Posterior cingulate gyrus (tissue), 11 donors: ENCODE data around the gene MAGI2.
A peak's percentile ranks its signal among the peaks of the same experiment; 100 is the strongest.

ENCODE experiments used
- DNase-seq, 10 donors: peaks; one replicate each; pipeline versions ENCODE4 v3.0.0 to v3.0.0-alpha.2; 2020 to 2021; ENCODE audit warnings: mixed read lengths in 3 of 10
- intact Hi-C: fragments of 100-400 bp; cut with DNase I; formaldehyde crosslinking; loops from one replicate; pipeline ENCODE4 v1.15.1; 2023

Gene MAGI2

DNA sequence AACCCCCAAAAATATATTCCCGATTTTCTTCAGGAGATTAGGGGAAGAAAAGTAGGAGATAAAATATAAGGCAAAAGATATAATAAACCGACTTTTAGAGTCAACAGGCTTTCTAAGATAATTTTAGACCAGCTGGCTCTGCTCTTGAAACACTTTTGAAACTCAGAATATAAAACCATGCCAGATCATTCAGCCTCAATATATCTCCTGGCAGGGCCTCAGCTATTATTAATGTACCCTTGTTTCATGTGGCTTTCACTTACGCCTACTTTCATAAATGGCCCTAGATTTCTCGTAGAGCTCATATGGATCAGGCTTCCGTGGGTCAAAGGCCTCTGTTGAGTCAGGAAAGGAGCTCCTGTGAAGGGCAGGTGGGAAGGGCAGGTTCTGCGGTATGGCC, 1258.9 kb downstream of the MAGI2 start:
- intact Hi-C loops: no loop called here
- no peak for DNase-seq

DNA sequence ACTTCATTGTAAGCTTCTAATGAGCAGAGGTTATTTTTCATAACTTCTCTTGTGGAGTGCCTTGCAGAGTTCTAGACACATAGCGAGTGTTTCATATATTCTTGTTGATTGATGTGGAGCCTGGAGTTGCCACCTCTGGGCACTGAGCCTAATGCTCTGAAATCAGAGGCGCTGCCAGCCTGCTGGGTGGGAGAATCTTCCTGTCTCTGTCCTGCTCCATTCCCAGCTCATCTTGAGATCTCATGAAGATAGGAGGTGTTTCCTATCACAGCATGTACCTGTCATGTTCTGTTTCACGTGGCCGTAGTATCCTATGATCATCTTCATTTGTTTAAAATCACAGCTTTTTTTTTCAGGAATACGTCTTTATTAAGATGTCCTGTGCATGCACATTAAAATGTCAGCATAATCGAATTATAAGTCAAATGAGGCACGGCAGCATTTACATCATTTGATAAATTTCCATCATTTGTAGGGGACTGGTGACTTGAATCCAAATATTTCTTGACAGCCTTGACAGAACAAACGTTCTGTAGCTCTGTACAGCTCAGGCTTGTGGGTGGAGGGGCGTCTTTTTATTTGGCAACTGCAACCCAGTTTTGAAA, 1261.9 kb downstream of the MAGI2 start:
- intact Hi-C loops: no loop called here
- DNase-seq: peak in 2 of 10 donors; percentile 36 to 72

DNA sequence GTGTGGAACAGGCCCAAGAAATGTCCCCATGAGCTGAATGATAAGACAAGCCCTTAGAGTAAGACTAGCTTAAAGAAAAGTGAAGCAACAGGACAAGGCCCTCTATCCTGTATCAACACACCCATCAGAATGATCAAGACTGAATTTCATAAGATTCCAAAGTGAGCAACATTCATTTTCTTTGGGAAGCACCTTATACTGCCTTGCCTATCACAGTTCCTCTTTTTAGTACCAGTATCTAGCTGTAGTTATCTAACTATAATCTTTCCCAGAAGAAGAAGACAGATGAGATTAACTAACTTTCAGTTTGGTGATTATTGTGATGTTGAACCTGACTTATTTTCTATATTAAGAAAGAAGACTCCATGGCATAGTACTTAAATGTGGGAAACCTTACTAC, 1263.7 kb downstream of the MAGI2 start:
- intact Hi-C loops: no loop called here
- DNase-seq: no peak

DNA sequence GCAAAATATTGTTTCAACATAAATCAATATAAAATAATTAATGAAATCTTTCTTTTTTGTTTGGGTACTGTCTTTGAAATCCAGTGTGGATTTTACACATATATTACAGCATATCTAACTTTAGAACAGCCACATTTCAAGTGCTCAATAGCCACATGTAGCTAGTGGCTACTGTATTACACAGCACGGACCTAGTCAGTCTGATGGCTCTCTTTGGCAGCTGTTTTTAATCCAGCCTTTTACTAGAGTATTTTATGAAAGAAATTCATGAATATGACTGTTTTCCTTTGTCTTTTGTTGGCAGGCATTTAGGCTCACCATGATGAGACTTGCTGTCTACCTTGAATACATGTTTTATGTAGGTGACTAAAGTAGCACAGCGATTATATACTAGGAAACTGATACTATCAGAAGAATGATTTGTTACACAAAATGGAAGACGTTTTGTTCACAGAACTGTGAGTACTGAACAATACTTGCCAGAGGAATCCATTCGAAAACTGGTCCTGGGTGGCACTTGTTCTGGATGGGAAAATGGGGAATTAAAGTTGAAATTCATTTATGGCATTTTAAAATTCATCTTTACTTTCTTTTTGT, 1268.2 kb downstream of the MAGI2 start:
- DNase-seq: no peak
- intact Hi-C loops: no loop called here

DNA sequence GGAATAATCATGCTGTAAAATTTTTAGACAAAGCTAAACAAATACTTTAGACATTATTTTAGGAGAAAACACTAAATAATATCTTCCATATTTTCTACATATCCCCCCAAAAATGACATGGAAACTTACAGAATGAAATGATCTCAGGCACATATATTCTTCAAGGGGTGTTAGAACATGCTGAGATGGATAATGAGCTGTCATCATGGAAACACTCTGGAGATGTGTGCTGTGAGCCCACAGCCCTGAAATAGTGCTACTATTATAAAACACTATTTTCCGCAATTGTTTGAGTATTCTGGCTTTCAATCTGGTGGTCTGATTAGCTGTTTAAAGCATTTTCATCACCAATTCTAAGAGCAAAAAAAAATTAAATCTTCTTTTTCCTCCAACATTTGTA, 1269.2 kb downstream of the MAGI2 start:
- no peak for DNase-seq
- intact Hi-C loops: no loop called here

DNA sequence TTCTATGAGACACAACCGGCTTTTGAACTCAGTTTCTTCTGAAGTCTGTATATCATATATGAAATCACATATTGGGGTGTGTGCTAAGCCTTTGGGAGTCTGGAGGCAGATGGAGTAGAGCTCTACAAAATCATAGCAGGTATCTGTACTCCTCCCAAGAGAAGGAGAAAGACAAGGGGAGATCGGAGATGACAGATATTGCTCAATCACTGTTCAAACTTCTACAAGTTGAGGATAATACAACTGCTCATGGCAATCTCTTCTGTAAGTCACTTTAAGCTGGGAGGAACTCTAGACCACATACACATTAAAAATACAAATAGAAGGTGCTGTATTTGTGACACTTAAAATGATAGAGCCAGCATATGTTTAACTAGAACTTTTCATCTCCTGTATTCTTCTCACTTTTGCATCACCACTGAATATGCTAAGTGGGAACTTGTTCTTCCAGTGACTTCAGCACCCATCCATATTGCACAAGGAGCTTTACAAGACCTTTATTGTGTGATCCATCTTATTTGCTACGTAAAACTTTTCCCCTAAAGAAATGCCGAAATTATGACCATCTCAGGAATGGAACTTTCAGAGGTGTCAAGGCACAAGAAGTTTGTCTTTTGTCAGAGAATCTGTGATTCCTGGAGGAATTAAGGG, 1273.5 kb downstream of the MAGI2 start:
- intact Hi-C loops: no loop called here

DNA sequence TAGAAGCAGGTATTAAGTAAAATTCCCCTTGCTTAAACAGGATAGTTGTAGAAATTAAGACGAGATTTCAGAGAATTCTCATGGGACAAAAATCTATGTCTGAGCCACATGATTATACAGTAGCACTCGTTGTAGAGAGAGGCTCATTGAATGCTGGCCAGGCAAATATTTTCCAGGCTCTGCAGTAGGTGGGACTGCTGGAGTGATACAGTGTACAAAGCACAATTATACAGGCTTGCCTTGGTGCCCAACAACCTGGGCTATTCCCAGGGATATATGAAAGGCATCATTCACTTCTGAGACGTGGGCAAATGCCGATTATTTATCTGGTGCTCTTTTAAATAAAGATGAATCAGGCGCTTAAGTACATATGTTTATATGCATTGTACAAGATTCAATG, 1274.3 kb downstream of the MAGI2 start:
- intact Hi-C loops: no loop called here
- DNase-seq: no peak

More for the DNA sequence above, 1273.5 kb downstream of the MAGI2 start:
- DNase-seq: no peak

DNA sequence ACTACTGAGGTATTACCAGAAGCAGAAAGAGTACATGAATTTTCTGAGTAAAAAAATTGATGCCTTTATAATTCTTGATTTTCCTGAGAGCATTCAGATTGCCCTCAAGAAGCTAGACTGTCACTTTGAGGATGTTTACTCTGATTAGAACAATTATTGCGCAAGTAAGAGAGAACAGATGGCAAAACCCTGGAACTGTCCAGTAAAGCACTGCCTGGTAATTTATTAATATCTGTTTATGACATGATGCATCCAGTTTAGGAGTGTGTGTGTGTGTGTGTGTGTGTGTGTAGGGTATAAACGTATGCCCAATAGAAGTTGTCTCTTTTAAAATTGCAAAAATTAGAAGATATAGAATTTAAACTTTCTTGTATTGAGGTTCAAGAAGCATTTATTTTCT, 1275.1 kb downstream of the MAGI2 start:
- intact Hi-C loops: no loop called here
- DNase-seq: no peak

DNA sequence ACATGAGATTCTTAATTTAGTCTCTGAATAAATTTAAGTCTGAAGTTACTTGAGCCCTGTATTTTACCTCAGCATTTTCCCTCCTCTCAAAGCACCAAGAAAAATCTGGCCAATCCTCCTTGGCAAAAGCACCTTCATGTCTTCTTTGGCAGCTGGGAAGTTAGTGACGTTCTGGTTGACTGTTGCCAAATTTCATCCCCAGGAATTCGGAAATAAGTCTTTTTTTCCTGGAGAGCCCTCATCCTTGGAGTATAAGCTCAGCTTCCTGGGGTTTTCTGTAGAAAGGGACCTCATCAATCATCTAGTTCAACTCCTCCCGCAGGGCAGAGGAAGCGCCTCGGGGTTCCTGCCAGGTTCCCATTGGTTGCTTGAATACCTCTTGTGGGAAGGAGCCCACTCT, 1277.3 kb downstream of the MAGI2 start:
- intact Hi-C loops: no loop called here
- DNase-seq: no peak

DNA sequence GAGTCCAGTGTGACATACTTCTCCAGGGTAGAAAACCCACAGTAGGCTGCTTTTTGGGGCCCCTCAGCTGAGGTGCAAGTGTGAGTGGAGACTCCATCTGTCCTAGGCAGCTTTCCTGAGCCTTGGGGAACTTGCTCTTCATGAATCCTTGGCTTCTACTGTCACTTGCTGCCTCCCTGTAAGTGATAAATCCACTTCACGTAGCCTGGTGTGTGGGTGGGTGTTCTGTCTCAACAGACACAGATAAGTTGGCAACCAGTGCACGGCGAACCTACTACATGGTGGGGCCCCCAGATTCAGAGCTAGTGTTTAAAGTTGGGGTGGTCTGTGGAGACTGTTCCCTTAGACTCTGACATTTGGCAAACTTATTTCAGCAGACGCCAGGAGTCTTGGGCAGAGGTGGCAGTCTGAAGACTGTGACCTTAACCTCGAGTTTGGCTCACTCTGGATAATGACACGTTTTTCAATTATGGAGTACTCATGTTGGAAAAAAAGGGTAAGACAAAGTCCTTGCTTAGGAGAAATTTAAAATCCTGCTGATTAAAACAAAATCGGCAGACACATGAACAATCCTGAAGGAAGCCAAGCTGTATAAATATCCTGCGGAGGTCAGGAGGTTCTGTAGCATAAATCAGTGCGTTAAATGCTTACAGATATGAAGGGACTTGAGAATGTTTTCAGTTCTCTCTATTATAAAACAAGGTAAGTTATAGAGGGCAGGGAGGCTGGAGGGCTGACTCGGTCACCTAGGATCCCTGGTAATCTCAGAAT, 1278.0 kb downstream of the MAGI2 start:
- peak in 6 of 10 donors; percentile 30 to 67 (median 62) for DNase-seq
- intact Hi-C loops: no loop called here

DNA sequence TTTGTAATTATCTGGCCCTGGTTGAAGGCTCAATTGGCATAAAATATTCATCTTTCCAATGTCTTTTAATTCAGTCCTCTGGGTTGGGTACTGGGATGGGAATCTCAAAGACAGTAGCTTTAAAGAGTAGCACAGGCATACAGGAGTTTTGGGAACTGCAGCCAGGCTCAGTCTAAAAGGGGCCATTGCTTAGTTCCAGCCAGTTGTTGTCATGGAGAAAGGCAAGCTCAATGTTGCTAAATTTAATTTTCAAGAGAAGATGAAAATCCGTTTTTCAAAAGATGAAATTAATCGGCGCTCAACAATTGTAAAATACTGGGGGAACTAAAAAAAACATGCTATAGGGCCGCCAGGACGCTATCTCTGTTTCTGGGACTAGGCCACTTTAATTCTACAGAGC, 1279.8 kb downstream of the MAGI2 start:
- intact Hi-C loops: no loop called here
- DNase-seq: peak in 1 of 10 donors; percentile 79

DNA sequence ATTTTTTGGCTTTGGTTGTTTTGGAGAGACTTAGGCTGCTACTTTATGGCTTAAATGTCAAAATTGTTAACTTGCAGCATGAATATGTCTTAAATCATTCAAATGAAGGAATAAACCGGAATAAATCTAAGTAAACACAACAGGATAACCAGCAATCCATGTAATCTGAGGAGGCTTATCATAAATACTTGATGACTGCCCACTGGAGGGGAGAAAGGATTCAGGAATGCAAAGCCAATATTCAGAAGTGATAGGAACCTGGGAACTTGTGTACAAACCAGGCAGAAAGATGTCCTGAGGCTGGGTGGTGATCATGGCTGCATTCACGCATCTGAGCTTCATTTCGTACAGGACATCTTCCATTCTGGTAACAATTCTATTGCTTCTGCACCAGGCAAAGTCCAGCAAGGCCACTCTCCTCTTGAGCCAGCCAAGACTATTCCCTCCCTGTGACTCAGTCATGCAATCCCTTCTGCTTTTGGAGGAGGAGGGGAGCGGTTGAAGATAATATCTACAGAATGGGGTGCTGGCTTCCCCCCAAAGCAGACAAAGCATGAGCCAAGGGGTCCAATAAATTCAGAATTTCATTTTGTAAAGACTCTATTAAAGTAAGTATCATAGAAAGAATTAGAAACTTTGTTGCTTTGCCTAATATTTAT, 1280.4 kb downstream of the MAGI2 start:
- intact Hi-C loops: no loop called here
- no peak for DNase-seq

DNA sequence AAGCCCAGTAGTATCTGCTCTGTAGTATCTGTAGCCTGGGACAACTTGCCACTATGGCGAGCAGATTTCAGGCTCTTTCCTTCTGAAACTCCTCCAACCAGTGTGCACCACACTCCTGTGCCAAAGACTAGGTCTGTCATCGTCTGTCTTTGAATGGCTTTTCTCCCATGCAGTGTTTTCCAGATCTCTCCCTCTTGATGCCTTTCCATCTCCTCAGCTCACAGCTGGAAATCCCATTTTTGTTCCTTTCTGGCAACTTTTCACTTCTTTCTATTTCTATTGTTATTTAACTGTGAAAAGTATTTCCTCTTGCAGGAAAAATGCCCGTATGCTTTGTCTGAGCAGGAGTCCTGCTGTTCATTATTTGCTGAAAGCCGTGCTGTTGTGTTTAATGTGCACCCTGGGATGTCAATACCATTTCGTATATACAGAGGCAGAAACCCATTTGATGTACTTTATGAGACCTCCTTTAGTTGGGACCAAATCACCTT, 1281.2 kb downstream of the MAGI2 start:
- intact Hi-C loops: no loop called here
- no peak for DNase-seq

DNA sequence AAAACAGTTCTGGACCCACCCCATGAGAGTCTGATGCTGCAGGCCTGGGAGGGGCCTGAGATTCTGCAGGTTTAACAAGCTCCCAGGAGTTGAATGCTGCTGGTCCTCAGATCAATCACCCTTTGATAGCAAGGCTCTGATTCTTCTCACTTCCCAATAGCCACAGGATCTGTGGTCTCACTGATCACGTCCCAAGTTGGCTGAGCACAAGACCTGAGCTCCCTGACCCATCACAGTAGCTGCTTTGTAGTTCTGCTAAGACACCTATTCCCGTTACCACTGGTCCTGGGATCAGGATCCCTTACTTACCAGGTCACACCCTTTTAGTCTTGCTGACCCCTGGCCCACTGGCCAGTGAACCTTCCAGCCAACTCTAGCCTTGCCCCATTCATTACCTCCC, 1282.1 kb downstream of the MAGI2 start:
- intact Hi-C loops: no loop called here
- no peak for DNase-seq

DNA sequence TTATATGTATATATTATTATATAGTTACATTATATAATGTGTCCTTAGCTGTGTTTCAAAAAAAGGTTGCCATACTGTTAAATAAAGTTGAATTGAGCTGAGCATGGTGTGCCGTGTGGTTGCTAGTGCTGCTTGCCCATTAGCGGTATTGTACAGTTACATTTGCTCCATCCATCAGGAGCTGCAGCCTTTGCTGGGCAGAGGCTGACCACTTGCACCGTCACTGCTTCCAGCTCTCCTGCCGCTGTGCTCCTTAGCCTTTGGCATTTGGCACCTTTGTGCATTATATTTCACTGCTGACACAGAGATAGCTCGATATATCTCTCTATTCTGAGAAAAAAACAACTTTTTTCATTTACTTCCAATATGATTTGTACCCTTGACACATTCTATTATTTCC, 1282.7 kb downstream of the MAGI2 start:
- DNase-seq: no peak
- intact Hi-C loops: no loop called here

DNA sequence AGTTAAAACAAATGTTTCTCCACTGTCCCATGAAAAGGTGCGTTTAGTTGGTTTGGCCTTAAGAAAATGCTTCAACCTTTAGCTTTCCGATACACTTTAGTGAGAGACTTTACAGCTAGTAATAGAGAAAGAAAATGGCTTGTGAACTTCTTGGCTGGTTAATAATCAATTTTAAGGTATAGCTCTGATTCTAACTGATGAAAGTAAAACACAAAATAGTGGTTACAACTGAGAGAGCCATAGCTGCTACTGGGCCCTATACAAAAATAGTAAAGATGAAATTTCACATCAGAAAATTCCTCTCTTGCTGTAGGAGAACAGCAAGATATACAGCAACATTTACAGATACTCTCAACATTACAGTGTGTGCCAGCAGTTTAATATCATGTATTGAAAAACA, 1283.5 kb downstream of the MAGI2 start:
- no peak for DNase-seq
- intact Hi-C loops: no loop called here

DNA sequence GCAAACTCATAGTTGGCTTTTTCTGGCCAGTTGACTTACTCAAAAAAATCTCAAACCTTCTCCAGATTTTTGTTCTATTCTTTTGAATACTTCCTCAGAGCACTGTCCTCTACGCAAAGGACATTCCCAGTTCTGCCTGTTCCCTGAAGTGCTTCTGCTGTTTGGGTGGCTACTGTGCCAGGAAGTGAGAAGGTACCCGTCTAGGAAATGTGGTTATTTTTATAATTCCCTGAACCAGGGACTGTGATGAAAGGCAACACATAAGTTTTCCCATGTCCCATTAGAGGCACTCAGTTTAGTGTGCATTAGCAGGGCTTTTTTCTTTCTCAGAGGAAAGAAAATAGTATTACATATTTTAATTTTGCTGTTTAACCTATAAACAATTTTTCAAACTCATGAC, 1284.6 kb downstream of the MAGI2 start:
- intact Hi-C loops: no loop called here

DNA sequence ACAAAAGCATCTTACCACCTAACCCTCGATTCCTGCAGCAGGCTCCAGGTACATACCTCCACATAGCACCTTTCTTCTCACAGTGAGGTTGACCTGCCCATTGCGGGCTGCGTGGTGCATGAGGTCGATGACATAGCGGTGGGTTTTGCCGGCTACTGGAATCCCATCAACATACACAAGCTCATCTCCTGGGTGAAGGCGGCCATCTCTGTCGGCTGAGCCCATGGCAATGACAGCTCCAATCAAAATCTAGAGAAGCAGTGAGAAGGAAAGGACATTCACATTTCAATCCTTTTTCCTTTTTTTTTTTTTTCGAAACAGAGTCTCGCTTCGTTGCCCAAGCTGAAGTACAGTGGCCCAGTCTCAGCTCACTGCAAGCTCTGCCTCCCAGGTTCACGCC, 1285.6 kb downstream of the MAGI2 start:
- intact Hi-C loops: no loop called here
- peak in 2 of 10 donors; percentile 68 to 70 for DNase-seq

More for the DNA sequence above, 1284.6 kb downstream of the MAGI2 start:
- DNase-seq: no peak

DNA sequence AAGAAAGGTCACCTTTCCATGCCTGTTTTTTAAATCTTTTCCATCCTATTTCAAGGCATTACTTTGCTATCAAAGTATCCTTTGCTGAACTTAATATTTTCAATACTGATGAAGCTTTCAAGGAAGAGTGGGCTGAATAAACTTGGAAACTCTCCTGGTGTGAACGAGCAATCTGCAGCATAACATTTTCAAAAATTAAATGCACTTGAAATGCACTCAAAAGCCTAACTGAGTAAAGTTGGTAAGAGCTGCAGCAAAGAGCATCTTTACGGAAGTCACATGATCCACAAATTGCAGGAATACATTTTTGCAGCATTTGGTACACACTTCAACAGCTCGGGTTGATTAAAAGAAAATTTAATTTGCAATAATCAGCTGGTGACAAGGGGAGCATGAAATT, 1287.6 kb downstream of the MAGI2 start:
- no peak for DNase-seq
- intact Hi-C loops: no loop called here

DNA sequence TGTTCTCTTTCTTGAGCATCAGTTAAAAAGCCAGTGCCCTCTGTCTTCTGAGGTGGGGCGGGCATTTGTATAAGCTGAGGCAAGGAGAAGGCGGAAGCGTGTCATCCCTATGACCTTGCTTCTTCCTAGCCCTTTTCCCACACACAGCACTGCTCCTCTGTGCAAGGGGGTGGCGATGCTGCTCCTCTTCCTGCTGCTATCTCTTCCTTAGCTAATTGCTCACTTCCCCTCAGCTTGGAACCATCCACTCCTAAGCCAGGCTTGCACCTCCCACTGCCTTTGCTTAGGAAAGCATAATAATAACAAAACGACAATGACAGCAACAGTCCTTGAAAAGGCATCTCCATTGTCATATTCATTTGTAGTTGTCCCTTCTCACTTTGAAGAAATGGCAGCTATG, 1288.0 kb downstream of the MAGI2 start:
- peak in 2 of 10 donors; percentile 64 to 67 for DNase-seq
- intact Hi-C loops: no loop called here

DNA sequence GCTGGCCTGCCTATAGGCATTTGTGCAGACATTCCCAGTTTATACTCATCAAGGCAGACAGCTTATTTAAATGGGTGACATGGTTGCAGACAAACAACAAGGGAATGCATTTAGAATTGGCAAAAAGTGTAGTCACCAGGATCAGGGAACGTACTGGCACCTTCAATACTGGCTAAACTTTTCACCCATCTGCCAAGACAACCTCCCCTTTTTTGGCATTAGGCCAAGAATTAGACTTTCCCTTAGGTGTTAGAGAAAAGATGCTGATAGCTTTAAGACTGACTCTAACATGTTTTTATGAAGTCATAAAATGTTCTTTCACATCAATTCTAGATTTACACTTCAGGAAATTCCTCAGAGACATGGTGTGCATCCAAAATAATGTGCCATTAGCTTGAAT, 1289.0 kb downstream of the MAGI2 start:
- intact Hi-C loops: no loop called here
- DNase-seq: no peak
